HEK293 (cell line): Measurements from ENCODE around the gene CPN2.

Experiments used
- CTCF ChIP-seq: fragments of 450-650 bp; formaldehyde crosslinking; IDR thresholded peaks from 2 replicates; pipeline ENCODE4 v1.5.1; 2016; ENCODE audit warnings: missing biosample characterization, missing genetic modification characterization
- ELK4 ChIP-seq: IDR thresholded peaks from 2 replicates; pipeline ENCODE4 v1.6.1; 2011; ENCODE audit warnings: mild to moderate bottlenecking, low read depth, low read length, borderline replicate concordance
- KLF16 ChIP-seq: fragments of 450-650 bp; formaldehyde crosslinking; IDR thresholded peaks from 2 replicates; pipeline ENCODE4 v1.5.1; 2017; ENCODE audit warnings: missing biosample characterization, missing genetic modification characterization
- MYNN ChIP-seq: fragments of 450-650 bp; formaldehyde crosslinking; IDR thresholded peaks from 2 replicates; pipeline ENCODE4 v1.5.1; 2016; ENCODE audit warnings: missing biosample characterization, missing genetic modification characterization, borderline replicate concordance
- ZBTB26 ChIP-seq: fragments of 450-650 bp; formaldehyde crosslinking; optimal IDR thresholded peaks from 2 replicates; pipeline ENCODE3; 2016; ENCODE audit warnings: missing biosample characterization, mild to moderate bottlenecking, missing genetic modification characterization
- ZNF121 ChIP-seq: fragments of 450-650 bp; formaldehyde crosslinking; IDR thresholded peaks from 2 replicates; pipeline ENCODE4 v1.5.1; 2016; ENCODE audit warnings: missing biosample characterization, missing genetic modification characterization
- ZNF24 ChIP-seq: fragments of 450-650 bp; formaldehyde crosslinking; IDR thresholded peaks from 2 replicates; pipeline ENCODE4 v1.5.1; 2016; ENCODE audit warnings: missing biosample characterization, missing genetic modification characterization
- ZNF549 ChIP-seq: fragments of 450-650 bp; IDR thresholded peaks from 2 replicates; pipeline ENCODE4 v1.5.1; 2018; ENCODE audit warnings: missing biosample characterization, missing genetic modification characterization, mild to moderate bottlenecking, inconsistent platforms, moderate library complexity
- ZNF596 ChIP-seq: fragments of 450-650 bp; IDR thresholded peaks from 2 replicates; pipeline ENCODE4 v1.5.0; 2018; ENCODE audit warnings: missing biosample characterization, mild to moderate bottlenecking, missing genetic modification characterization, moderate library complexity
- ZNF658 ChIP-seq: fragments of 450-650 bp; formaldehyde crosslinking; IDR thresholded peaks from 2 replicates; pipeline ENCODE4; 2016; ENCODE audit warnings: missing biosample characterization, missing genetic modification characterization
- ZNF670 ChIP-seq: fragments of 450-650 bp; formaldehyde crosslinking; IDR thresholded peaks from 2 replicates; pipeline ENCODE4 v1.5.1; 2016; ENCODE audit warnings: missing biosample characterization, missing genetic modification characterization, low read depth
- ZNF701 ChIP-seq: fragments of 450-650 bp; formaldehyde crosslinking; IDR thresholded peaks from 2 replicates; pipeline ENCODE4 v1.5.1; 2016; ENCODE audit warnings: missing biosample characterization, missing genetic modification characterization
- TF ChIP-seq, protein P1 (sequence below): fragments of 450-650 bp; formaldehyde crosslinking; IDR thresholded peaks from 2 replicates; pipeline ENCODE4 v1.5.1; 2016; ENCODE audit warnings: missing biosample characterization, missing genetic modification characterization
- TF ChIP-seq, protein P2 (sequence below): fragments of 450-650 bp; formaldehyde crosslinking; IDR thresholded peaks from 2 replicates; pipeline ENCODE4 v1.5.1; 2016; ENCODE audit warnings: missing biosample characterization, missing genetic modification characterization

GRCh38 chr3:194342861-194343560 lies 8.1 kb downstream of the CPN2 start:
- TF ChIP-seq ZNF549 (tag by site-specific recombination) (no peak), CTCF (no peak), ZNF121 (tag by site-specific recombination) (no peak), ZNF658 (no peak), ZBTB26 (no peak), ZNF596 (tag by site-specific recombination) (no peak), MYNN (no peak), ZNF24 (tag by site-specific recombination) (no peak), ELK4 (no peak), KLF16 (no peak), ZNF670 (tag by site-specific recombination) (no peak), ZNF701 (tag by site-specific recombination) (no peak)
- TF ChIP-seq, protein P1, sequence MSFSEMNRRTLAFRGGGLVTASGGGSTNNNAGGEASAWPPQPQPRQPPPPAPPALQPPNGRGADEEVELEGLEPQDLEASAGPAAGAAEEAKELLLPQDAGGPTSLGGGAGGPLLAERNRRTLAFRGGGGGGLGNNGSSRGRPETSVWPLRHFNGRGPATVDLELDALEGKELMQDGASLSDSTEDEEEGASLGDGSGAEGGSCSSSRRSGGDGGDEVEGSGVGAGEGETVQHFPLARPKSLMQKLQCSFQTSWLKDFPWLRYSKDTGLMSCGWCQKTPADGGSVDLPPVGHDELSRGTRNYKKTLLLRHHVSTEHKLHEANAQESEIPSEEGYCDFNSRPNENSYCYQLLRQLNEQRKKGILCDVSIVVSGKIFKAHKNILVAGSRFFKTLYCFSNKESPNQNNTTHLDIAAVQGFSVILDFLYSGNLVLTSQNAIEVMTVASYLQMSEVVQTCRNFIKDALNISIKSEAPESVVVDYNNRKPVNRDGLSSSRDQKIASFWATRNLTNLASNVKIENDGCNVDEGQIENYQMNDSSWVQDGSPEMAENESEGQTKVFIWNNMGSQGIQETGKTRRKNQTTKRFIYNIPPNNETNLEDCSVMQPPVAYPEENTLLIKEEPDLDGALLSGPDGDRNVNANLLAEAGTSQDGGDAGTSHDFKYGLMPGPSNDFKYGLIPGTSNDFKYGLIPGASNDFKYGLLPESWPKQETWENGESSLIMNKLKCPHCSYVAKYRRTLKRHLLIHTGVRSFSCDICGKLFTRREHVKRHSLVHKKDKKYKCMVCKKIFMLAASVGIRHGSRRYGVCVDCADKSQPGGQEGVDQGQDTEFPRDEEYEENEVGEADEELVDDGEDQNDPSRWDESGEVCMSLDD = no peak
- TF ChIP-seq, protein P2, sequence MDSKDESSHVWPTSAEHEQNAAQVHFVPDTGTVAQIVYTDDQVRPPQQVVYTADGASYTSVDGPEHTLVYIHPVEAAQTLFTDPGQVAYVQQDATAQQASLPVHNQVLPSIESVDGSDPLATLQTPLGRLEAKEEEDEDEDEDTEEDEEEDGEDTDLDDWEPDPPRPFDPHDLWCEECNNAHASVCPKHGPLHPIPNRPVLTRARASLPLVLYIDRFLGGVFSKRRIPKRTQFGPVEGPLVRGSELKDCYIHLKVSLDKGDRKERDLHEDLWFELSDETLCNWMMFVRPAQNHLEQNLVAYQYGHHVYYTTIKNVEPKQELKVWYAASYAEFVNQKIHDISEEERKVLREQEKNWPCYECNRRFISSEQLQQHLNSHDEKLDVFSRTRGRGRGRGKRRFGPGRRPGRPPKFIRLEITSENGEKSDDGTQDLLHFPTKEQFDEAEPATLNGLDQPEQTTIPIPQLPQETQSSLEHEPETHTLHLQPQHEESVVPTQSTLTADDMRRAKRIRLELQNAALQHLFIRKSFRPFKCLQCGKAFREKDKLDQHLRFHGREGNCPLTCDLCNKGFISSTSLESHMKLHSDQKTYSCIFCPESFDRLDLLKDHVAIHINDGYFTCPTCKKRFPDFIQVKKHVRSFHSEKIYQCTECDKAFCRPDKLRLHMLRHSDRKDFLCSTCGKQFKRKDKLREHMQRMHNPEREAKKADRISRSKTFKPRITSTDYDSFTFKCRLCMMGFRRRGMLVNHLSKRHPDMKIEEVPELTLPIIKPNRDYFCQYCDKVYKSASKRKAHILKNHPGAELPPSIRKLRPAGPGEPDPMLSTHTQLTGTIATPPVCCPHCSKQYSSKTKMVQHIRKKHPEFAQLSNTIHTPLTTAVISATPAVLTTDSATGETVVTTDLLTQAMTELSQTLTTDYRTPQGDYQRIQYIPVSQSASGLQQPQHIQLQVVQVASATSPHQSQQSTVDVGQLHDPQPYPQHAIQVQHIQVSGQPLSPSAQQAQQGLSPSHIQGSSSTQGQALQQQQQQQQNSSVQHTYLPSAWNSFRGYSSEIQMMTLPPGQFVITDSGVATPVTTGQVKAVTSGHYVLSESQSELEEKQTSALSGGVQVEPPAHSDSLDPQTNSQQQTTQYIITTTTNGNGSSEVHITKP = no peak
